KOPT-K1 (cell line): ENCODE measurements around the gene HOXA3.

Experiments used
- H3K27ac ChIP-seq: fragments of 200-600 bp; sonication (generic); 2 replicates; pipeline ENCODE4 v1.5.1; 2016; ENCODE audit warnings: antibody characterized with exemption, mild to moderate bottlenecking, low read depth, low read length; ENCODE audit not compliant: poor library complexity, severe bottlenecking
- H3K36me3 ChIP-seq: fragments of 200-600 bp; sonication (generic); 2 replicates; pipeline ENCODE4 v1.5.1; 2017; ENCODE audit warnings: antibody characterized with exemption, mild to moderate bottlenecking, low read length, moderate library complexity; ENCODE audit not compliant: insufficient read depth
- H3K9me3 ChIP-seq: fragments of 200-600 bp; sonication (generic); 2 replicates; pipeline ENCODE4 v1.5.1; 2017; ENCODE audit warnings: antibody characterized with exemption, low read length, mild to moderate bottlenecking; ENCODE audit not compliant: insufficient read depth, poor library complexity, severe bottlenecking

HOXA3 gene

DNA sequence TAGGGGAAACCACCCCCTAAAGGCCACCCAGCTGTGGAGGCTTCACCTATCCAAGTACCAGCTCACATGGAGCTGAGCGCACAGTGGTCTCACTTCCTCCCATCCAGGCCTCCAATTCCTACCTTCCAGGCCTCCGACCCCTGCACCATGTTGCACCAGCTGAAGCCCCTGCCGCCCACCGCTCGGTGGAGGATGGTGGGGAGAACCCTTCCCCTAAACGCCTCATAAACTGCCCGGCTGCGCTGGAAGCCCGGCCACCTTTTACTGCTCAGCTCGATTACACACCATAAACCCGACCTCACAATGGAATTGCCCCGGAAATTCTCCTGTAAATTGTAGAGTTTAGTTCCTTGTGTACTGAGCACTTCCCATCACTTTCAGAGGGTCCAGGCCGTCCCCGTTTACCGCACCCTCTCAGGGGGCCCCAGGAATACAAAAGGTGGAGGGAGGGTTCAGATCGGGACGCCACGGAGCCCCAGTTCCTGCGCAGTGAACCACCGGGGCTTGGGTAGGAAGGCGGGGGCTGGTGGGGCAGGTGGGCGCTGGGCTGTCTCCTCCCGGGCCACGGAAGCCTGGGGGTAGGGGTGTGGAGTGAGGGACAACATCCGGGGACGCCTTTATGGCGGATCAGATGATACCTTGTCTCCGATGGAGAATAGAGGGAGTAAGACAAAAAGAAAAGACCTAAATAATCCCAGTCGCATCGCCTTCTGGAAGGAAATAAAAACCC, 5.5 kb upstream of the HOXA3 start:
- peaks cover 37% of the 10 kb centered on the region for H3K9me3 ChIP-seq
- no peaks in the 10 kb centered on the region for H3K36me3 ChIP-seq
- no peak overlapping the region for H3K27ac ChIP-seq

DNA sequence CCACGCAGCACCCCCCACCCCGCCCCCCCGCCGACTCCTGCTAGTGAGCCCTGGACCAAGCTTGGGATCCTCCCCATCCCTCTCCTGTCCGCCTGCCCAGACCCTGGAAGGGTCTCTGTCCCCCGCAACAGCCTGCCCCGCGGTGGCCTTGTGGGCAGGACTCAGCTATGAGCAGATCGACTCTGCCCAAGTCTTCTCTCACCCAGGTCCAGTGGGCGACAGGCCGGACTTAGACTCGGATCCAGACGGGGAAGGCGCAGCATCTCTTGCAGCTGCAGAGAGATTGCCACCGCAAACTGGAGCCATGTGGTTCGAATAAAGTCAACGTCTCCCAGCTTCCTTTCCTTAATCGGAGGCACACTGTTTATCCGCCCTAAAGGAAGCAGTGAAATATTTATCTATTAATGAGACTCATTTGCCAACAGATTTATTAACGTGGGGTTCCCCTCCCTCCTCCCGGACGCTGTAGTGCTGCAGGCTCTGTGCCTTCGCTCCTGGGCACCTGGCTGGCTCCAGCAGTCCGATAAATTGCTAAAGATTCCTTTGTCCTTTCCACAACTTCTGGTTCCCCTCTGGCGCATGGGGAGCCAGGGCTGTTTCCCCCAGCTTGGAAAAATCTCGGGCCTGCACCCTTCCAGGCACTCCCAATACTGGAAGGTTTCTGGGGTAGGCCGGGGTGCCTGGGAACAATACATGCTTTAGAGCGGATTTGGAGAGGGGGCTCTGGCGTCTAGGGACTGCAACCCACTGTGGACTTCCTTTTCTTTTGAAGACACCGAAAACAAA, 4.7 kb upstream of the HOXA3 start:
- no peaks in the 10 kb centered on the region for H3K36me3 ChIP-seq
- peaks cover 37% of the 10 kb centered on the region for H3K9me3 ChIP-seq
- H3K27ac ChIP-seq, result no peak overlapping the region

DNA sequence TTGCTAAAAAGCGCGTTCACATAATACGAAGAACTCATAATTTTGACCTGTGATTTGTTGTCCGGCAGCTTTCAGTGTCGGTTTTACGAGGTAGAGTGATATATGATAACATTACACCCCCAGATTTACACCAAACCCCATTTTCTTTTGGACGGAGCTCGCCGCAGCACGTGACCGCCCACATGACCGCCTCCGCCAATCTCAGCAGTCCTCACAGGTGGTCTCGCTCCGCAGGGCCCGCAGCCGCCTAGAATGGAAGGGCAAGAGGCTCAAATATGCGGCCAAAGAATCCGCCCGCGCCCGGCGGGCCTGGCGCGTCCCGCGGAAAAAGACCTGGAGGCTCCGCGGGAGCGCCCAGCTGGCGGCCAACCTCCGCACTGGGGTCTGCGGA, 4.1 kb upstream of the HOXA3 start, which contains the start of gene HOXA7:
HOXA7 (minus strand) TSS at position 168 of the 391 bp plus-strand sequence; CDS start at position 38, 130 bp downstream.
- no peak within 1 kb of the TSS for H3K27ac ChIP-seq
- H3K9me3 ChIP-seq, result peaks cover 37% of the 10 kb centered on the region
- H3K36me3 ChIP-seq, result no peaks in the 10 kb centered on the region

GRCh38 chr7:27155816-27156507, 3.6 kb upstream of the HOXA3 start:
- Histone ChIP-seq H3K27ac (no peak overlapping the region), H3K9me3 (peaks cover 37% of the 10 kb centered on the region), H3K36me3 (no peaks in the 10 kb centered on the region)

GRCh38 chr7:27154901-27155815, 2.8 kb upstream of the HOXA3 start:
- Histone ChIP-seq H3K27ac (no peak overlapping the region), H3K9me3 (peaks cover 37% of the 10 kb centered on the region), H3K36me3 (no peaks in the 10 kb centered on the region)

GRCh38 chr7:27154369-27154768, 2.0 kb upstream of the HOXA3 start:
- peaks cover 37% of the 10 kb centered on the region for H3K9me3 ChIP-seq
- no peaks in the 10 kb centered on the region for H3K36me3 ChIP-seq
- H3K27ac ChIP-seq, result no peak overlapping the region

- H3K9me3 ChIP-seq, result peaks cover 35% of the 10 kb centered on the region
- H3K27ac ChIP-seq, result no peak overlapping the region
- no peaks in the 10 kb centered on the region for H3K36me3 ChIP-seq
These were observed 1.1 kb upstream of the HOXA3 start for GRCh38 chr7:27153526-27153925.

- Histone ChIP-seq H3K36me3 (no peaks in the 10 kb centered on the region), H3K27ac (no peak overlapping the region), H3K9me3 (peaks cover 29% of the 10 kb centered on the region)
These were observed 546 bp upstream of the HOXA3 start for GRCh38 chr7:27152816-27153442.

DNA sequence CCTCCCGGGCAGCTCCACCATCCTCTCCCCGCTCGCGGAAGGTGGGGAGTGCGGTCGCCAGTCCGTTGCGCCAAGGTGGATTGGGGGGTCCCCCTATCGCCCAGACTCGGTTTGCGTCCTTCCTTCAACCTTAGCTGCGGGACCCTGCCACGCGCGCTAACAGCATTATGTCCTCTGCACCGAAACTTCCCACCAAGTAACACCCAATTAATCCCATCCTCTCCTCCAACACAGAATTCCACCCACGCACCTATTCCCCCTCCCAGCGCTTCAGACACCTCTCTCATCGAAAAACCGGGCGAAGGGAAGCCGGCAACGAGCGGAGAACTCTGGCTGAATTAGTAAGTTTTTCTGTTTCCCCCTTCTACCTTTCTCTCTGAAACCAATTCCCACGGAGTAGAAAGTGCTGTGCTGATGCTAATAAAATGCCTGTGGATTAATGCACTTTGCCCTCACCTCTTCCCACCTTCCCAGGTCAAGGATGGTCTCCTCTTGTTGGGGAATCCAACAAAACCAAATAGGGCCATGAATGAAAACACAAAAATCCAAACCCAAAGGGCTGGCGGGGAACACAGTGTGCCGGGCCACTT, 947 bp downstream of the HOXA3 start:
- H3K9me3 ChIP-seq, result peaks cover 16% of the 10 kb centered on the region
- no peak overlapping the region for H3K27ac ChIP-seq
- no peaks in the 10 kb centered on the region for H3K36me3 ChIP-seq

GRCh38 chr7:27150568-27151340, 1.6 kb downstream of the HOXA3 start:
- Histone ChIP-seq H3K27ac (no peak overlapping the region), H3K9me3 (peaks cover 9% of the 10 kb centered on the region), H3K36me3 (no peaks in the 10 kb centered on the region)

DNA sequence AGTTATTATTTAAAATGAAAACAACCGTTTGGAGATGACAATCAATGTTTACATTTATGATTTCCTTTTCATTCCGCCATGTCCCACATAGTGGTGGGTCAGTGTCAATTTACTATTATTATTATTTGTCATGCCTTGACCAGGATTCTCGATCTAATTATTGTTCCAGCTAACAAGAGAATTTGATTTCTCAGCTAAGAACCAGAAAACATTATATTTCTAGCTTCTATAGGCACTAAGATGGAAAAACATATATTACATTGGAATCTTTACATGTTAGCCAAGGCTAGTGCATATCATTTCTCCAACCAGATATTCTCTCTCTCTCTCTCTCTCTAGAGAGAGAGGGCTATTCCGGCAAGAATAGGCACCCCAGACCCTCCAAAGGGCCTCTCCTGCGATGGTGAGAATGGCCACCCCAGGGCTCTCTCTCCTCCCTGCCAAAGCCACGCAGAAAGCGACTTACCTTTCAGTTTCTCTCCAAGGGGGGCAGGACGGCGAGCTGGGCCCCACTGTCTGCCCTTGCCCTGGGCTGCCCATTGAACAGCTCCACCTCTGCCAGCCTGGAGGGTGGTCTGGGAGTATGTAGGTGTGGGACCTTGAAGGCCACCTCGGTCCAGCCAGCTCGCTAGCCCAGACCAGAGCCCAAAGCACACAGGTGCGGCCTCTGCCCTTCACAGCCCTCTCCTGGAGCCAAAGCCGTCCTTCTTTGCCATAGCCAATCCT, 2.4 kb downstream of the HOXA3 start:
- Histone ChIP-seq H3K27ac (no peak overlapping the region), H3K36me3 (no peaks in the 10 kb centered on the region), H3K9me3 (peaks cover 5% of the 10 kb centered on the region)

DNA sequence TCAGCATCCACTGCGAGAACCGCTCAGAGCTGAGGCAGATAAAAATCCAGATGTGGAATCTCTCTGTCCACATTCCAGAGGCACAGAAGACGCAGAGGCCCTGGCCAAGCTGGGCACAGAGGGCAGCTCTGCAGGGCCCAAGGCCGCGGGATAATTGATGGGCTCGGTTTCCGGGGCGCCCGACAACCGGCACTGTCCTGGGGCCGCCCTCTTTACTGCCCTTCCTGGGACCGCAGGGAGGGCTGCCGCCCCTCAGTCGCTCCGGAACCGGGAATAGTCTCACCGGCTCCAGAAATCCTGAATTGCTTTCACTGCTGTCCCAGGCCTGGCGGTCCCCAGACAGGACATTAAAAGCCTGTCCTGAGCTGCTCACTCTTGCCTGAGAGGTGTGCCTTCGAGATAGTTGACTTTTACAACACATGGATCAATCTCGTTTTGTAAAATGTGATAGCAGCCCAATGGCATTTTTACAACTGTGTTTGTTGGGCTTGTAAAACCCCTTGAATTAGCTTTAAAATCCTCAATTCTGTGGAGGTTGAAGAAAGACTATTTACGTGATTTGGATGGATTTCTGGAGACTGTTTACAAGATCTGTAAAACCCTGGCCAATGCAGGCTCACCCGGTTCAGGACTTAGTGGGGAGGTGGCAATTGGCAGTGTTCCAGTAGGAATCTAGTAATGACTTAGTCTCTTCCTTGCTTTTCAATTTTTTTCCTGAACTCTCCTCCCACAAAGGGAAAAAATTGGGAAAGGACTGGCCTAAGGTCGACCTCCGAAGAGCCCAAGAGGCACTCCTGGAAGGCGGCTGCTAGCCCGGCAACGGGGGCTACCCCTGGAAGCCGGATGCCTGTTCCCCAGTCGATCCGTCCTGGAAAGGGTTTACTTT, 3.4 kb downstream of the HOXA3 start:
- Histone ChIP-seq H3K36me3 (no peaks in the 10 kb centered on the region), H3K27ac (no peak overlapping the region), H3K9me3 (peaks cover 12% of the 10 kb centered on the region)
